ENCODE measurements around the gene TAOK1. TPM values are rescaled to one million over a fixed set of nuclear protein-coding genes. Genes with fewer than 3 reads are reported as not detected.

Gene TAOK1
- total and polyA plus RNA-seq, 9 of the 15 experiments (the other 6 are each of a cell fraction or from before 2014, with no cell fraction given) = 3.2 to 33.1 (median 16.5) TPM

- H3K9ac ChIP-seq (ENCODE audit: insufficient read depth in 1 of 2, low read depth in 2 of 2, low read length in 2 of 2) = peak overlapping the region in 1 of 2 experiments; percentile 50; a peak in 1 of 4 replicates
- BruUV-seq (replicated peaks) = no TSS peak
- no peak for FAIRE-seq
Measured at GRCh38 chr17:29577001-29577370, 186.8 kb downstream of the TAOK1 start.

More at GRCh38 chr17:29577001-29577370, 186.8 kb downstream of the TAOK1 start:
- ATAC-seq = no peak
- Histone ChIP-seq H3K9me3 (replicated peaks; ENCODE audit: control insufficient read depth, insufficient read depth, low read depth, low read length) (no peaks in the 10 kb centered on the region), H3K36me3 (ENCODE audit: control insufficient read depth, insufficient read depth, low read length) (peaks cover 65% of the 10 kb centered on the region; the same call in 2 of the 3 replicates), H3K27ac (ENCODE audit: extremely low read depth, low read depth, low read length) (no peak overlapping the region), H3K79me2 (ENCODE audit: control insufficient read depth, insufficient read depth, low read length) (no peaks in the 10 kb centered on the region), H3K9me1 (ENCODE audit: control insufficient read depth, insufficient read depth, low read length) (peaks cover 2% of the 10 kb centered on the region), H3K4me1 (replicated peaks in 1 of 2; ENCODE audit: control insufficient read depth in 2 of 2, insufficient read depth in 2 of 2, low read length in 2 of 2) (peaks cover 0 to 60% of the 10 kb centered on the region in 2 experiments; a peak in 2 of 5 replicates), H4K20me1 (replicated peaks; ENCODE audit: control insufficient read depth, insufficient read depth, low read length) (no peaks in the 10 kb centered on the region), H3K27me3 (ENCODE audit: control insufficient read depth in 2 of 2, insufficient read depth in 2 of 2, low read length in 2 of 2) (no peaks in the 10 kb centered on the region), H2AFZ (ENCODE audit: low read depth, low read length) (no peak overlapping the region), H3K4me2 (ENCODE audit: insufficient read depth, low read length) (no peak overlapping the region), H3K4me3 (no peak overlapping the region)
- CTCF ChIA-PET (ENCODE audit: low intra/inter-chr PET ratio) = no interaction called here
- intact Hi-C loops (cut with micrococcal nuclease) = no loop called here
- TF ChIP-seq USF2 (CRISPR knock-in tag; IDR thresholded peaks at IDR 0.05) (no peak), CREB1 (IDR thresholded peaks at IDR 0.05) (no peak), CREB1 (CRISPR knock-in tag; IDR thresholded peaks at IDR 0.05) (no peak), KLF13 (tag; IDR thresholded peaks at IDR 0.05; ENCODE audit: borderline replicate concordance, low read depth) (no peak), MEF2D (tag; conservative IDR thresholded peaks at IDR 0.05; ENCODE audit: low read depth) (no peak), COPS2 (conservative IDR thresholded peaks at IDR 0.05) (no peak), HNRNPH1 (optimal IDR thresholded peaks at IDR 0.05; ENCODE audit: low read depth, low read length) (no peak), SMAD2 (IDR thresholded peaks at IDR 0.05; ENCODE audit: low read depth, low read length) (no peak), ILF3 (IDR thresholded peaks at IDR 0.05; ENCODE audit: borderline replicate concordance) (no peak), KAT7 (CRISPR knock-in tag; IDR thresholded peaks at IDR 0.05; ENCODE audit: borderline replicate concordance) (no peak), NR2F6 (CRISPR knock-in tag; IDR thresholded peaks at IDR 0.05) (no peak), NKRF (IDR thresholded peaks at IDR 0.05; ENCODE audit: borderline replicate concordance) (no peak), HMBOX1 (IDR thresholded peaks at IDR 0.05) (no peak), ZKSCAN1 (IDR thresholded peaks at IDR 0.05; ENCODE audit: low read depth, low read length) (no peak)
- 96% methylated on average over 4 of the region's 9 CpGs for WGBS (ENCODE audit: insufficient coverage, low coverage, missing lambda C conversion rate)
- in situ Hi-C loops (cut with MboI) = no loop called here
- DNase-seq (ENCODE audit: extremely low read depth in 1 of 4, low spot score in 3 of 4) = no peak
- POLR2A ChIA-PET = interaction anchor here (1.1 to 3.6 kb wide), 2 partner anchors 10 to 39 kb away, joined by 3 to 25 read pairs; no protein-coding TSS in a partner anchor

All from K562 (cell line).